ENCODE measurements around the gene PPP3R1. TPM values are rescaled to one million over a fixed set of nuclear protein-coding genes. Genes with fewer than 3 reads are reported as not detected.

PPP3R1 gene
- total and polyA plus RNA-seq, 4 donors: 2.4 to 42.5 (median 18.3) TPM

GRCh38 chr2:68235090-68235489 lies 17.2 kb downstream of the PPP3R1 start:
- no peak overlapping the region for H3K4me3 ChIP-seq (ENCODE audit: low read depth in 1 of 3, low read length in 3 of 3)
- TF ChIP-seq JUND (IDR thresholded peaks at IDR 0.05): no peak
- no peak for TF ChIP-seq GABPA (IDR thresholded peaks at IDR 0.05 in 1 of 2, conservative IDR thresholded peaks at IDR 0.05 in 1 of 2)
- TF ChIP-seq YY1 (IDR thresholded peaks at IDR 0.05): no peak
- TF ChIP-seq MAX (IDR thresholded peaks at IDR 0.05): no peak
- no peak for TF ChIP-seq RXRA (IDR thresholded peaks at IDR 0.05)
- WGBS: 99% methylated on average over 1 of the region's 1 CpG

GRCh38 chr2:68234405-68234804 lies 17.9 kb downstream of the PPP3R1 start:
- Histone ChIP-seq H3K36me3 (ENCODE audit: control insufficient read depth in 4 of 4, insufficient read depth in 3 of 4, low read depth in 1 of 4, low read length in 3 of 4) (no peaks in the 10 kb centered on the region), H3K9ac (ENCODE audit: low read depth in 1 of 2, low read length in 2 of 2) (no peak overlapping the region), H3K4me3 (ENCODE audit: low read depth in 1 of 3, low read length in 3 of 3) (no peak overlapping the region), H3K27me3 (ENCODE audit: control insufficient read depth in 4 of 4, insufficient read depth in 4 of 4, low read length in 3 of 4) (no peaks in the 10 kb centered on the region), H3K27ac (ENCODE audit: low read depth in 1 of 2, low read length in 2 of 2) (no peak overlapping the region), H3K9me3 (ENCODE audit: control insufficient read depth in 4 of 4, low read length in 3 of 4) (no peaks in the 10 kb centered on the region), H3K4me1 (ENCODE audit: control insufficient read depth in 4 of 4, insufficient read depth in 4 of 4, low read length in 3 of 4) (peaks cover 2 to 18% (median 7%) of the 10 kb centered on the region in 4 donors)
- 93% methylated on average over 4 of the region's 4 CpGs for WGBS
- no peak for TF ChIP-seq TAF1 (conservative IDR thresholded peaks at IDR 0.05)
- no peak for TF ChIP-seq ATF3 (IDR thresholded peaks at IDR 0.05)
- no peak for TF ChIP-seq MAX (IDR thresholded peaks at IDR 0.05)
- TF ChIP-seq YY1 (IDR thresholded peaks at IDR 0.05): no peak
- no peak for TF ChIP-seq RAD21 (IDR thresholded peaks at IDR 0.05)
- TF ChIP-seq NR2F2 (IDR thresholded peaks at IDR 0.05): no peak
- no peak for TF ChIP-seq GABPA (IDR thresholded peaks at IDR 0.05 in 1 of 2, conservative IDR thresholded peaks at IDR 0.05 in 1 of 2)
- no peak for TF ChIP-seq HNF4A (conservative IDR thresholded peaks at IDR 0.05)
- no peak for TF ChIP-seq EGR1 (IDR thresholded peaks at IDR 0.05; ENCODE audit: low read depth in 2 of 2)
- no peak for TF ChIP-seq HNF4G (IDR thresholded peaks at IDR 0.05)
- TF ChIP-seq CTCF (IDR thresholded peaks at IDR 0.05; ENCODE audit: low read depth, low read length, missing input control): no peak
- no peak for TF ChIP-seq ZBTB33 (IDR thresholded peaks at IDR 0.05)
- TF ChIP-seq SP1 (IDR thresholded peaks at IDR 0.05): no peak
- no peak for TF ChIP-seq FOXA2 (IDR thresholded peaks at IDR 0.05)
- TF ChIP-seq FOXA1 (IDR thresholded peaks at IDR 0.05): no peak
- TF ChIP-seq JUND (IDR thresholded peaks at IDR 0.05): no peak
- no peak for TF ChIP-seq RXRA (IDR thresholded peaks at IDR 0.05)
- no peak for TF ChIP-seq REST (IDR thresholded peaks at IDR 0.05)
- DNase-seq (ENCODE audit: low spot score): no peak

More at GRCh38 chr2:68235090-68235489, 17.2 kb downstream of the PPP3R1 start:
- Histone ChIP-seq H3K27ac (ENCODE audit: low read depth in 1 of 2, low read length in 2 of 2) (no peak overlapping the region), H3K27me3 (ENCODE audit: control insufficient read depth in 4 of 4, insufficient read depth in 4 of 4, low read length in 3 of 4) (no peaks in the 10 kb centered on the region), H3K36me3 (ENCODE audit: control insufficient read depth in 4 of 4, insufficient read depth in 3 of 4, low read depth in 1 of 4, low read length in 3 of 4) (no peaks in the 10 kb centered on the region), H3K4me1 (ENCODE audit: control insufficient read depth in 4 of 4, insufficient read depth in 4 of 4, low read length in 3 of 4) (peaks cover 2 to 18% (median 7%) of the 10 kb centered on the region in 4 donors), H3K9ac (ENCODE audit: low read depth in 1 of 2, low read length in 2 of 2) (no peak overlapping the region), H3K9me3 (ENCODE audit: control insufficient read depth in 4 of 4, low read length in 3 of 4) (no peaks in the 10 kb centered on the region)
- DNase-seq (ENCODE audit: low spot score): no peak
